Activated gamma-delta T cell treated with anti-CD3 and anti-CD28 coated beads, Interleukin-2, amount 50 U/mL, for 16 hours (primary cell): ENCODE data around the gene SLX9.
"Not testable (repeated sequence)": the region's sequence is repeated elsewhere in the genome, so short reads cannot be mapped to it uniquely, and the experiment has no call there.

ENCODE experiments used
- DNase-seq: peaks from one replicate; pipeline ENCODE4 v3.0.0-alpha.2; 2020; ENCODE audit warnings: low read depth

Gene SLX9

GRCh38 chr21:44902268-44903049, 37.4 kb upstream of the SLX9 start:
- DNase-seq, result no peak

- DNase-seq, result no peak
These were observed 36.7 kb upstream of the SLX9 start for GRCh38 chr21:44903050-44903685.

DNA sequence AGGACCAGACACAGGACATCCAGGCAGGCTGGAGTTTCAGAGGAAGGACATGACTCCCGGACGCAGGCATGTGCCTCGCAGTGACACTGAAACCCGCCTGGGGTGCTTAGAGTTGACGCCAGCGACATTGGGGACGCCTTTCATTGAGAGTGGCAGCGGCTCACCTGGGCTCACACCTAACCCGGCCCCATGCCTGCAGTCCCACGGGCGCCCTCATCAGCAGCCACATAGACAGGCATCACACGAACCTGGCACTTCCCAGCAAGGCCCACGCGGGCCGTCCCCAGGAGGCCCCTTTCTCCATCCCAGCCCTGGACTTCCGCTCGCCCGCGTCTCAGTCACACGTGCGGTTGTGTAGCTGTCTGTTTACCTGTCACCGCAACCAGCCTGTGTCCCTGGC, 36.1 kb upstream of the SLX9 start:
- DNase-seq, result no peak

DNA sequence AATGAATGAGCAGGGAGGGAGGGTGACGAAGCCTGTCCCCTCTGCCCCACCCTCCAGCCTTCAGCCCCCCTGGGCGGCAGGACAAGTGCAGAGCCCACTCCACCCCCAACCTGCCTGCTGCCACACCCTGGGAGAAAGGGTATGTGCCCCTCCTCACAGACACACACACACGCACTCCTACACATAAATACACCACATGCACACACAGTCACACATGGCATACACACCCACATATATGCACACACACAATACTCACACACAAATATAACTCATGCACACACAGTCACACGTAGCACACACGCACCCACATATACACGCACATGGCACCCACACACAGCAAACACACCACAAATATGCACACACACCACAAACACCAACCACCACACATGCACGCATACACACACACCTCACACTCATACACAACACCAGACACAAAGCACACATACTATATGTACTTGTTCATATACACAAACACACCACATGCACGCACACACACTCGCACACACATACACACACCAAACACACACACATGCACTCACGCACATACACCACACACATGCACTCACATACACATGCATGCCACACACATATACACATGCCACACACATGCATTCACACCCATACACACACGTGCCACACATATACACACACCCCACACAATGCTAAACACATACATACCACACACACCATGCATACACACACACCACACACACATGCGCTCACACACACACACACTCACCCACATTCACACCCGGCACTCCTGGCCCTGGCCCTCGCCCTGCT, 35.5 kb upstream of the SLX9 start:
- DNase-seq, result no peak

DNA sequence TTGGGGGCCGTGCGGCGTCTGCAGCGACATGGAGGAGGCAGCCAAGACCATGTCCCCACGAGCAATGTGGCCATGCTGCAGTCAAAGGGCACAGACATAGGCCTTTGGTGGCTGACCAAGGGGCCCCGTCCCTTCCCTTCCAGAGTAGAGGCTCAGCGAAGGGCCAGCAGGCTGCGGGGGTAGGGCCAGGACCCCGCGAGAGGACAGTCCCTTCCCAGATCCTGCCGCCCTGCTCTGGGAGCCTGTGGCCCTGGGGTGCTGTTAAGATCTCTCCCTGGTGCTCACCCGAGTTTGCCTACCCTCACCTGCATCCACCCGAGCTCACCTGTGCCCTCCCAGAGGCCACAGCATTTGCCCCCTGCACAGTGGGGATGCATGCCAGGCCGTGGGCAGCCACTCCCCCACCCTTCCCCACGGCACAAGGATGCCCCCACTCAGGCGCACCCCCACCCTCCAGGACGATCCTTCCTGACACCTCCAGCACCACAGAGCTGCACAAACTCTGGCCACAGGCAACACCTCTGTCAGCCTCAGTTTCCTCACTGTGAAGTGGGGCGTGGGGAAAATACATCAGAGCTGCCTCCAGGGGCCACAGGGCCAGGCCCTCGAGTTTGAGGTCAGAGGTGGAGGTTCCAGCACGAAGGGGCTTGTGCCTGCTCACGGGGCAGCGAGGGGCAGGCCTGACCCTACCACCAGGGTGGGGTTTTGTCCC, 34.7 kb upstream of the SLX9 start:
- DNase-seq, result no peak

- no peak for DNase-seq
These were observed 34.1 kb upstream of the SLX9 start for GRCh38 chr21:44905728-44906090.

GRCh38 chr21:44907225-44907965, 32.4 kb upstream of the SLX9 start:
- DNase-seq, result no peak

DNA sequence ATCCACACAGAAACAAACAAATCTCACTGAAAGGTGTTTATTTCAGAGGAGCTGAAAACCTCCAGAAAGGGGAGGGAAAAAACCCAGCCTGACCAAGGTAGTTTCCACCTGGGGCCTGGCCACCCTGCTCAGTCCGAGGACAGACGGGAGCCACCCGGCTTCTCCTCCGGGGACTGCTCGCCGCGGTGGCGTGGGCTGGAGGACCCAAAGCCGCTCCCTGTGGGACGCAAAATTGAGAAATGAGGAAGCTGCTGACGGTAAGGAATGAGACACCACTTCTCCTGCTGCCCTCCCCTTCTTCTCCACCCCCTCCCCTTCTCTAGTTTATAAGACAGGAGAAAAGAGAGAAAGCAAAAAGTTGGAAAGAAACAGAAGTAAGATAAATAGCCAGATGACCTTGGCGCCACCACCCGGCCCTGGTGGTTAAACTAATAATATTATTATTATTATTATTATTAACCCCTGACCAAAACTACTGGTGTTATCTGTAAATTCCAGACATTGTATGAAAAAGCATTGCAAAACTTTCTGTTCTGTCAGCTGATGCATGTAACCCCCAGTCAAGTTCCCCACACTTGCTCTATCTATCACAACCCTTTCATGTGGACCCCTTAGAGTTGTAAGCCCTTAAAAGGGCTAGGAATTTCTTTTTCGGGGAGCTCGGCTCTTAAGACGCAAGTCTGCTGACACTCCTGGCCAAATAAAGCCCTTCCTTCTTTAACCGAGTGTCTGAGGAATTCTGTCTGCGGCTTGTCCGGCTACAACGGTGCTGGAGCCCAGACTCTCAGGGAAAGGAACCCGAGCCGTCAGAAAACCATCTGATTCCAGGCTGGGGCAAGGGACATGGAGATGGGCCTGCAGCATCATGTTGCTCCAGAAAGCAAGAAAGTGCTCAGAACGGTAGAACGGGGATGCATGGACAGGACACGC, 31.6 kb upstream of the SLX9 start:
- no peak for DNase-seq

DNA sequence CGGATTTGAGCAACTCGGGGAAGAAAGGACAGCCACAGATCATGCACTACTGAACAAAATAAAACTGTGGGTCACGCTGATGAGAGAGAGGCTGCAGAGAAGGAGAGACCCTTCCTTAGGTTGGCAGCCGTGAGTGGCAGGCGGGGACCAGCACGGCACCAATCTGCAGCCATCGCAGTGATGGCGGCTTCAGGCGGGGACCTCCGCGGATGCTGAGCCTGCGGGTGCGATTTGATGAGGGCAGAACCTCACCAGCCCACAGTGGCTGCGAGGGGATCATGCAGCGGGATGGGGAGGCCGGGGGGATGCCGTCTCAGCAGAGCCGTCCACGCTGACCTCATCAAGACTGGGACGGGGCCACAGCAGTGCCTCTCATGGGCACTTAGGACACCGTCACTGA, 30.9 kb upstream of the SLX9 start:
- DNase-seq, result no peak

- DNase-seq, result no peak
These were observed 30.1 kb upstream of the SLX9 start for GRCh38 chr21:44909719-44910118.

DNA sequence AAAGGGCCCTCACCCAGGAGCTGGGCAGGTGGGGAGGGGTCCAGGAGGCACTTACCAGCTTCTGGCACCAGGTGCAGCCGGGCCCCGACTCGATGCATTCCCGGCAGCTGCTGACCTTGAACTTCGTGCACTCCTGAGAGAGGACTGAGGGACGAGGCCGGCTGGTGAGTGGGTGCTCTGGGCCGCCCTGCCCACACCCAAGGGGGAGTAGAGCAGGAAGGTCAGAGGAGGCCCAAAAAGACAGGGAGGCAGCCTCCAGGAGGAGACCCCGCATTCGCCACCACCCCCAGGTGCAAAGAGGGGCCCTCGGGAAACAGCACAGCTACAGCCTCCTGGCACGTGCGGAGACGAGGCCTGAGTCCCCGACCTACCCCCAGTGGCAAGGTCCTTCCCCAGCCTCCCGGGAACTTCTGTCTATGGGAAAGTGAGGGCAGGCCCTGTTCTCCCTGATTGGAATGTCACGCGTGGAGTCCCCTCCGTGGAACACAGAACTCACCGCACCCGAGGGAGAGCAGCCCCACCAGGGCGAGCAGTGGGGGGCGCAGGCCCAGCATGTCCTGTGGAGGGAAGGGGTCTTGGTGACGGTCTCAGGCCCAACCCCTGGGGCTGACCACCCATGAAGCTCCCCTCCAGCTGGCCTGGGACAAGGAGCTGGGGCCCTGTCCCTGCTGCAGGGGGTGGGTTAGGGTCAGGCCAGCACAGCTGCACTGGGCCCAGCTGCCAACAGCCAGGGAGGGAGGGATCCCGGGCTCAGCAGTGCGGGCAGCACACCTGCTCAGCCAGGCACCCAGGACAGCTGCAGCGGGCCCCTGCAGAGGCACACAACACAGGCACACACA, 29.4 kb upstream of the SLX9 start:
- DNase-seq, result no peak

DNA sequence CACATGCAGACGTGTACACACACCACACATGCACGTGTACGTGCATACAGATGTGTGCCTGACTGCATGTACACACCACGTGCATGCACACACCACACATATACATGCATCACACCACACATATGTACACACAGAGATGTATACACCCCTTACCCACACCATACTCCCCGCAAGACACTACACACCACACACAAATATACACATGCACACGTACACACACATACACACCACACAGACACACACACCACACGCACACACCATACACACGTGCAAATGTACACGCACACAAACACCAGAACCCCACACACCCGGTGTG, 28.8 kb upstream of the SLX9 start:
- DNase-seq, result no peak

DNA sequence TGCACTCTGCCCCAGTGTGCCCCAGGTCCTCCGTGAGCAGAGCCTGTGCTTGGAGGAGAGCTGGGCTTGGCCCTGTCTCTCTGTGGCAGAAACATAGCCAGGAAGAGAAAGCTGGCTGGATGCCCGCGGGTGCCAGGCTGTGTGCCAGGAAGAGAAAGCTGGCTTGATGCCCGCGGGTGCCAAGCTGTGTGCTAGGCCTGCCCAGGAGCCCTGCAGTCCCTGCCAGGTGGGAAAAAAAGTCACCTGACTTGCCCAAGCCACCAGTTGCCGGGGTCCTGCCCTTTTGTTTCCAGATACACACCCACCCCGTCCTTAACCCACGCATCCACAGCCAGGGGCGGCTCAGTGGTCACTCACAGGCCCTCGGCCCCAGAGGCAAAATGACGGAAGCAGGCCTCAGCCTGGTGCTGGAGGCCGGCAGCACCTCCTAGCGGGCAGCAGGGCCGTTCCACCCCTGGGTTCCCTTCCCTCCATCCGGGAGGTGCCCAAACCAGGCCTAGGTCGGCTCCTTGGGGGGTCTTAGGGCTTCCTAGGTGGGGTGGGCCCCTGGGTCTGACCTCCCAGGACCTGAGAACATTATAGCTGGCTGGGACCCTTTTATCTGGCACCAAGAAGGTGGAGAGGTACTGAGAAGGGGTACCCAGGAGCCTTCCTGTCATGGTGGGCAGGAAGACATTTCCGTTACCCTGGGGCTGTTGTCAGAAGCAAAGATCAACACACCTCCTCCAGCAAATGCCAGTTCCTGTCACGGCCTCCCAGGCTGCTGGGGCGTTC, 28.3 kb upstream of the SLX9 start:
- peak; percentile 45 for DNase-seq

DNA sequence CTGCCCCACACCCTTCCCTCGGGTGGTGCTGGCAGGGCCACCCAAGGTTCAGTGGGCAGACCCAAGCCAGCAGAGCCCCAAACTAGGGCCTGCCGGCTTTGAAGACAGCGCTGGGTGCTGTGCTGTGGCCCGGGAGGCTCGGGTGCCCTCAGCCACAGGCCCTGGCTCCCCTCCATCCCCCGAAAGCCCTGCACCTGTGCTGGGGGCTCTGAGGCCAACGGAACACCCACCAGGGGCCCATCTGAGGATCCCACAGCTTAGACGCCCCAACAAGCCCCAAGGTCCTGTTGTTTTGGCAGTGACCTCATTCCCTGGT, 27.7 kb upstream of the SLX9 start:
- no peak for DNase-seq

- DNase-seq, result not testable (repeated sequence)
These were observed 27.1 kb upstream of the SLX9 start for GRCh38 chr21:44912506-44913412.

DNA sequence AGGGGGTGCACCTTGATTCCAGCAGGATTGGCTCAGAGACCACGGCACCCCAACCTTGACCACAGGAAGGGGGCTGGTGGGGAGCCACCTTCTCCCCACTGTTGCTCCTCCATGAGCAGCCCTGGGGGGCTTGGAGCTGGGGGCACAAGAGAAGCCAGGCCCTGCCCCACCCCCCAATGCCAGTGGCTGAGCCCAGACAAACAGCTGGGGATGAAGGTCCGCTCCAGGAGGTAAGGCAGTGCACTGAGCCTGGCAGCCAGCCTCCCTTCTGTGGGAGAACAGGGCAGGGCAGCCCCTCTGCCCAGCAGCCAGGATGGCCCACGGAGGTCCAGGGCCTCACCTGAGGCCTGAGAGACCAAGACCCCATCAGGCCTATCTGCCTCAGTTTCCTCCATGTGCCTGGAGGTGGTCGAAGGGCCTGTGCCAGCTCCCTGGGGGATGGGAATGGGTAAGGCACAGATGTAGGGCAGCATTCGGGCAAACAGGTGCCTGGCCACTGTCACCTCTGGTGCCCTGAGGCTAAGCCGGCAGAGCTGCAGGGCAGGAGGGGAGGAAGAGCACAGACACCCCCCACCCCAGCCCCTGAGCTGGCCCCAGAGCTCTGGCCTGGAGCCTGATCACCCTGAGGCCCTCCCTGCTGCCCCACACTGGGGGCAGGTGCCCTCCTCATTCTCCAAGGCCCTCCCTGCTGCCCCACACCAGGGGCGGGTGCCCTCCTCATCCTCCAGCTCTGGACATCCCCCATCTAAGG, 26.2 kb upstream of the SLX9 start:
- no peak for DNase-seq

- DNase-seq, result peak; percentile 59
These were observed 25.5 kb upstream of the SLX9 start for GRCh38 chr21:44914176-44914874.
